Astrocyte (in vitro differentiated cells and primary cell): ENCODE data around the gene MLIP. TPM values are rescaled to one million over a fixed set of nuclear protein-coding genes. Genes with fewer than 3 reads are reported as not detected.

ENCODE experiments used
- DNase-seq: peaks from one replicate; pipeline ENCODE4 v3.0.0-alpha.2; 2010; ENCODE audit warnings: low read depth
- FAIRE-seq: peaks from 2 replicates; lab custom pipeline; 2011; peaks lifted over from hg19 to GRCh38; lab: Jason Lieb, UNC
- H2AFZ ChIP-seq: 2 replicates; pipeline ENCODE4 v1.6.0; 2012; ENCODE audit warnings: low read depth, low read length, inconsistent platforms
- H3K27ac ChIP-seq: 2 replicates; pipeline ENCODE4 v1.5.1; 2011; ENCODE audit warnings: low read depth, low read length, inconsistent platforms
- H3K27me3 ChIP-seq: 2 replicates; pipeline ENCODE4 v1.6.0; 2011; ENCODE audit warnings: low read length, inconsistent platforms; ENCODE audit not compliant: insufficient read depth
- H3K36me3 ChIP-seq: 2 replicates; pipeline ENCODE4 v1.5.1; 2011; ENCODE audit warnings: low read length, inconsistent platforms; ENCODE audit not compliant: insufficient read depth
- H3K4me1 ChIP-seq: 2 replicates; pipeline ENCODE4 v1.5.1; 2011; ENCODE audit warnings: low read length, inconsistent platforms; ENCODE audit not compliant: insufficient read depth
- H3K4me2 ChIP-seq: 2 replicates; pipeline ENCODE4 v1.6.0; 2012; ENCODE audit warnings: low read length, inconsistent platforms
- H3K4me3 ChIP-seq: 2 replicates; pipeline ENCODE4 v1.5.1; 2011; ENCODE audit warnings: low read depth, mild to moderate bottlenecking, low read length, inconsistent platforms; ENCODE audit not compliant: insufficient read depth
- H3K79me2 ChIP-seq: 2 replicates; pipeline ENCODE4 v1.6.0; 2012; ENCODE audit warnings: mild to moderate bottlenecking, low read length, inconsistent platforms; ENCODE audit not compliant: insufficient read depth
- H3K9ac ChIP-seq: 2 replicates; pipeline ENCODE4 v1.6.0; 2012; ENCODE audit warnings: mild to moderate bottlenecking, low read length, inconsistent platforms
- H3K9me3 ChIP-seq: 2 replicates; pipeline ENCODE4 v1.5.1; 2012; ENCODE audit warnings: low read depth, mild to moderate bottlenecking, low read length, inconsistent platforms; ENCODE audit not compliant: insufficient read depth
- H4K20me1 ChIP-seq: 2 replicates; pipeline ENCODE4 v1.6.0; 2012; ENCODE audit warnings: low read length, inconsistent platforms; ENCODE audit not compliant: insufficient read depth
- H3K27ac Mint-ChIP-seq: one replicate; pipeline ENCODE4 v1.8.0; 2021; ENCODE audit warnings: mild to moderate bottlenecking, mixed read lengths; ENCODE audit not compliant: unreplicated experiment
- H3K27me3 Mint-ChIP-seq: one replicate; pipeline ENCODE4 v1.8.0; 2021; ENCODE audit warnings: low read depth, mixed read lengths; ENCODE audit not compliant: unreplicated experiment
- H3K36me3 Mint-ChIP-seq: one replicate; pipeline ENCODE4 v1.8.0; 2021; ENCODE audit warnings: low read depth, mixed read lengths; ENCODE audit not compliant: unreplicated experiment
- H3K4me1 Mint-ChIP-seq: one replicate; pipeline ENCODE4 v1.8.0; 2021; ENCODE audit warnings: low read depth, mixed read lengths; ENCODE audit not compliant: unreplicated experiment
- H3K4me3 Mint-ChIP-seq: one replicate; pipeline ENCODE4 v1.8.0; 2021; ENCODE audit warnings: mild to moderate bottlenecking, moderate library complexity, mixed read lengths; ENCODE audit not compliant: unreplicated experiment
- H3K9me3 Mint-ChIP-seq: one replicate; pipeline ENCODE4 v1.8.0; 2021; ENCODE audit warnings: mild to moderate bottlenecking, mixed read lengths; ENCODE audit not compliant: unreplicated experiment
- EZH2 ChIP-seq: IDR thresholded peaks from 2 replicates; pipeline ENCODE4 v1.6.1; 2012; ENCODE audit warnings: mild to moderate bottlenecking, low read length, inconsistent platforms; ENCODE audit not compliant: insufficient read depth
- total RNA-seq: library from RNA; stranded (reverse); gene quantifications from 2 replicates; pipeline ENCODE4 v1.2.1, GENCODE V29; 2021
- TF ChIP-seq, protein P1 (sequence below): IDR thresholded peaks from 2 replicates; pipeline ENCODE4 v1.5.1; 2011; ENCODE audit warnings: low read depth, mild to moderate bottlenecking, inconsistent platforms, low read length, moderate library complexity; ENCODE audit not compliant: insufficient read depth

MLIP gene
- total RNA-seq, 1 donor from 2014 or later, result not detected

GRCh38 chr6:54106727-54107126 lies 4.5 kb upstream of the MLIP start:
- Mint-ChIP-seq H3K27me3 (peaks cover 4% of the 10 kb centered on the region), H3K4me3 (no peak overlapping the region), H3K27ac (no peak overlapping the region), H3K36me3 (no peaks in the 10 kb centered on the region), H3K9me3 (no peaks in the 10 kb centered on the region), H3K4me1 (peaks cover 3% of the 10 kb centered on the region)
- H3K4me1 ChIP-seq, result no peaks in the 10 kb centered on the region
- no peak overlapping the region for H2AFZ ChIP-seq
- no peak overlapping the region for H3K4me2 ChIP-seq
- H3K79me2 ChIP-seq, result no peaks in the 10 kb centered on the region
- no peaks in the 10 kb centered on the region for H4K20me1 ChIP-seq
- no peaks in the 10 kb centered on the region for H3K36me3 ChIP-seq
- TF ChIP-seq EZH2, result no peak
- TF ChIP-seq, protein P1, sequence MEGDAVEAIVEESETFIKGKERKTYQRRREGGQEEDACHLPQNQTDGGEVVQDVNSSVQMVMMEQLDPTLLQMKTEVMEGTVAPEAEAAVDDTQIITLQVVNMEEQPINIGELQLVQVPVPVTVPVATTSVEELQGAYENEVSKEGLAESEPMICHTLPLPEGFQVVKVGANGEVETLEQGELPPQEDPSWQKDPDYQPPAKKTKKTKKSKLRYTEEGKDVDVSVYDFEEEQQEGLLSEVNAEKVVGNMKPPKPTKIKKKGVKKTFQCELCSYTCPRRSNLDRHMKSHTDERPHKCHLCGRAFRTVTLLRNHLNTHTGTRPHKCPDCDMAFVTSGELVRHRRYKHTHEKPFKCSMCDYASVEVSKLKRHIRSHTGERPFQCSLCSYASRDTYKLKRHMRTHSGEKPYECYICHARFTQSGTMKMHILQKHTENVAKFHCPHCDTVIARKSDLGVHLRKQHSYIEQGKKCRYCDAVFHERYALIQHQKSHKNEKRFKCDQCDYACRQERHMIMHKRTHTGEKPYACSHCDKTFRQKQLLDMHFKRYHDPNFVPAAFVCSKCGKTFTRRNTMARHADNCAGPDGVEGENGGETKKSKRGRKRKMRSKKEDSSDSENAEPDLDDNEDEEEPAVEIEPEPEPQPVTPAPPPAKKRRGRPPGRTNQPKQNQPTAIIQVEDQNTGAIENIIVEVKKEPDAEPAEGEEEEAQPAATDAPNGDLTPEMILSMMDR, result no peak
- H3K27ac ChIP-seq, result no peak overlapping the region
- DNase-seq, result no peak
- no peak for FAIRE-seq
- no peaks in the 10 kb centered on the region for H3K9me3 ChIP-seq
- H3K4me3 ChIP-seq, result no peak overlapping the region
- no peak overlapping the region for H3K9ac ChIP-seq
- no peaks in the 10 kb centered on the region for H3K27me3 ChIP-seq

DNA sequence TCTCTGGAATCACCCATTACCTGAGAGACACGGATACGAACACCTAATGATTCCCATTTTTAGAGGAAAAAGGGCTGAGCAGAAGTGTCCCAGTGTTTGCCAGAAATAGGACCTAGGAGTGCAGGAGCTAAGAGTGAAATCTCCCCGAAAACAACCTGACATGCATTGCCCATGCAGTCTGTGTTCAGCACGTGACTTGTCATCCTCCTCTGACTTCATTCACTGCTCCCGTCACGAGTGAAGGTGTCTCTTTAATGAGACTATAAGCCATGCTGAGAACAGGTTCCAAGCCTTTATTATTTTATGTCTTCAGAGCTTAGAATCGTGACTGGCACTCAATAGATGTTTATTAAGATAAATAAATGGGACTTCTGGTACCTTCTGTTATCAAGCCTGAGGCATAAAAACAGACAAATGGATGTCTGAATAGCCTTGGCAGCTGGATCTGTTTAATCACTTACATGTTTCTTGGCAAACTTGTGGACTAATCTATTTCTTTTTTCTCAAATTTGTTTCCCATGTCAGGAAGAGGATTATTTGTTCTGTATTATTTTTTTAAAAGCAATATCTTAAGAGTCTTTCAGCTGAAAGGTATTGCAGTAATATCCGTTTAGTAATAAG lies 3.7 kb upstream of the MLIP start:
- no peak for DNase-seq
- no peak overlapping the region for H3K27ac Mint-ChIP-seq
- H3K4me1 Mint-ChIP-seq, result peaks cover 3% of the 10 kb centered on the region
- Histone ChIP-seq H3K4me2 (no peak overlapping the region), H3K27ac (no peak overlapping the region), H4K20me1 (no peaks in the 10 kb centered on the region), H3K4me1 (no peaks in the 10 kb centered on the region), H3K79me2 (no peaks in the 10 kb centered on the region), H2AFZ (peak overlapping the region; percentile 32), H3K9ac (no peak overlapping the region), H3K27me3 (no peaks in the 10 kb centered on the region), H3K9me3 (no peaks in the 10 kb centered on the region), H3K4me3 (no peak overlapping the region), H3K36me3 (no peaks in the 10 kb centered on the region)
- TF ChIP-seq, protein P1, result no peak
- TF ChIP-seq EZH2, result no peak
- no peak overlapping the region for H3K4me3 Mint-ChIP-seq
- H3K27me3 Mint-ChIP-seq, result peaks cover 4% of the 10 kb centered on the region
- H3K36me3 Mint-ChIP-seq, result no peaks in the 10 kb centered on the region
- FAIRE-seq, result no peak
- H3K9me3 Mint-ChIP-seq, result no peaks in the 10 kb centered on the region

DNA sequence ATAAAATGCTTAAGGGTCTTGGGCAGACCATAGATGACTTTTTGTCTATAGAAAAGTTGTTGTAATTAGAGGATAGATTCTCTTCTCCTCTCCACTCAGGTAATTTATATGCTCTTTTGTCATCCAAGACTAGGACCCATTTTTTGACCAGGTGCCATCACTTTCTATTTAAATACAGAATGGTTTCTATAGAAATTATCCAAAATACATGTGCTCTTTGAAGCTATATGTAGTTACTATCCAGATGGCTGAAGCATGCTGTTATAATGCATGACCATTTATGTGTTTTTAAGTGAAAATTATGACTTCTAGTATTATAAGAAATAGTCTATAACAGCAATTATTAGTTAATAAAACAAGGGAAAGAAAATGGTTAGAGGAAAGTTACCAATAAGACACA lies 3.0 kb upstream of the MLIP start:
- H3K4me1 ChIP-seq, result no peaks in the 10 kb centered on the region
- H3K27ac ChIP-seq, result no peak overlapping the region
- H3K27me3 ChIP-seq, result no peaks in the 10 kb centered on the region
- Mint-ChIP-seq H3K27me3 (peaks cover 4% of the 10 kb centered on the region), H3K9me3 (no peaks in the 10 kb centered on the region), H3K36me3 (no peaks in the 10 kb centered on the region), H3K4me3 (no peak overlapping the region), H3K4me1 (peaks cover 3% of the 10 kb centered on the region), H3K27ac (no peak overlapping the region)
- no peaks in the 10 kb centered on the region for H3K79me2 ChIP-seq
- DNase-seq, result no peak
- H3K9ac ChIP-seq, result no peak overlapping the region
- H4K20me1 ChIP-seq, result no peaks in the 10 kb centered on the region
- H3K4me3 ChIP-seq, result no peak overlapping the region
- no peak for FAIRE-seq
- no peaks in the 10 kb centered on the region for H3K36me3 ChIP-seq
- H3K4me2 ChIP-seq, result no peak overlapping the region
- H3K9me3 ChIP-seq, result no peaks in the 10 kb centered on the region
- TF ChIP-seq, protein P1, result no peak
- no peak for TF ChIP-seq EZH2
- H2AFZ ChIP-seq, result no peak overlapping the region
